ENCODE data around the gene MYMX.

DNA sequence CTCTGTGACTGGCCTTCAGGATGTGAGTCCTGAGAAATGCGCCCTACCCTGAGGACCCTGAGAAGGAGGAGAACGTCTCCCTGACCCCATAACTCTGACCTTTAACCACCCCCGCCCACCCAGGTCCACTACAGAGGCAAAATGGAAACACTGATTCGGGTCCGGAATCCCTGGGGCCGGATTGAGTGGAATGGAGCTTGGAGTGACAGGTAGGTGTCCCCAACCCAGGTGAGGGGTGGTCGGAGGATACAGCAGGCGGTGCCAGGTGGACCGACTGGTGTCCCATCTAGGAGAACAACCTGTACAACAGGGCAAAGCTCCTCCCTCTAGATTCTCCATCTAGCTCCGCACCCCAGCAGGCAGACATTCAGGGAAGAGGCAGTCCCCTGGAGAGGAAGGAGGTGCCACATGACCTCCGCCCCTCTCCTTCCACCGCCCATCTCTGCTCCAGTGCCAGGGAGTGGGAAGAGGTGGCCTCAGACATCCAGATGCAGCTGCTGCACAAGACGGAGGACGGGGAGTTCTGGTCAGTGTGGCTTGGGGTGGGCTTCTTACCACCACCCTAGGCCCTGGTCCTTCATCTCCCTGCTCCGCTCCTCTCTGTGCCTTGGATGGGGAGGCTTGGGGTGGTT lies 40.5 kb upstream of the MYMX start:
- TF ChIP-seq, protein P1, sequence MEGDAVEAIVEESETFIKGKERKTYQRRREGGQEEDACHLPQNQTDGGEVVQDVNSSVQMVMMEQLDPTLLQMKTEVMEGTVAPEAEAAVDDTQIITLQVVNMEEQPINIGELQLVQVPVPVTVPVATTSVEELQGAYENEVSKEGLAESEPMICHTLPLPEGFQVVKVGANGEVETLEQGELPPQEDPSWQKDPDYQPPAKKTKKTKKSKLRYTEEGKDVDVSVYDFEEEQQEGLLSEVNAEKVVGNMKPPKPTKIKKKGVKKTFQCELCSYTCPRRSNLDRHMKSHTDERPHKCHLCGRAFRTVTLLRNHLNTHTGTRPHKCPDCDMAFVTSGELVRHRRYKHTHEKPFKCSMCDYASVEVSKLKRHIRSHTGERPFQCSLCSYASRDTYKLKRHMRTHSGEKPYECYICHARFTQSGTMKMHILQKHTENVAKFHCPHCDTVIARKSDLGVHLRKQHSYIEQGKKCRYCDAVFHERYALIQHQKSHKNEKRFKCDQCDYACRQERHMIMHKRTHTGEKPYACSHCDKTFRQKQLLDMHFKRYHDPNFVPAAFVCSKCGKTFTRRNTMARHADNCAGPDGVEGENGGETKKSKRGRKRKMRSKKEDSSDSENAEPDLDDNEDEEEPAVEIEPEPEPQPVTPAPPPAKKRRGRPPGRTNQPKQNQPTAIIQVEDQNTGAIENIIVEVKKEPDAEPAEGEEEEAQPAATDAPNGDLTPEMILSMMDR (IDR thresholded peaks at IDR 0.05) = no peak
- TF ChIP-seq POLR2AphosphoS5 (IDR thresholded peaks at IDR 0.05; ENCODE audit: low read depth, low read length) = no peak
